Gastrocnemius medialis (tissue), 4 donors: ENCODE data around the gene ABCC10. TPM values are rescaled to one million over a fixed set of nuclear protein-coding genes. Genes with fewer than 3 reads are reported as not detected.
"Not testable (repeated sequence)": the region's sequence is repeated elsewhere in the genome, so short reads cannot be mapped to it uniquely, and the experiment has no call there.

Source experiments
- ATAC-seq, 2 donors: fragments of 150-250 bp; one replicate each; pipeline ENCODE4 v1.9.1; 2016
- DNase-seq, 2 donors: peaks; one replicate each; pipeline ENCODE4 v3.0.0-alpha.2; 2019
- H3K27ac ChIP-seq, 4 donors: fragments of 200-600 bp; sonication (generic); 1 replicate in 1 of 4; 2 replicates in 3 of 4; pipeline ENCODE4 v1.5.1; 2016 to 2018; ENCODE audit warnings: mild to moderate bottlenecking in 2 of 4, moderate library complexity in 1 of 4
- H3K27me3 ChIP-seq, 3 donors: fragments of 200-600 bp; sonication (generic) in 2 of 3; 1 replicate in 1 of 3; 2 replicates in 2 of 3; pipeline versions ENCODE4 v1.5.1 to v1.6.0; 2016 to 2019; ENCODE audit warnings: mild to moderate bottlenecking in 1 of 3, moderate library complexity in 1 of 3
- H3K36me3 ChIP-seq, 2 donors: fragments of 200-600 bp; sonication (generic) in 1 of 2; one replicate each; pipeline ENCODE4 v1.5.1; 2017 to 2018
- H3K4me1 ChIP-seq, 2 donors: fragments of 200-600 bp; sonication (generic) in 1 of 2; one replicate each; pipeline ENCODE4 v1.5.1; 2016 to 2017; ENCODE audit warnings: mild to moderate bottlenecking in 2 of 2
- H3K4me3 ChIP-seq, 4 donors: fragments of 200-600 bp; sonication (generic) in 3 of 4; 1 replicate in 1 of 4; 2 replicates in 3 of 4; pipeline ENCODE4 v1.5.1; 2016 to 2019; ENCODE audit warnings: mild to moderate bottlenecking in 2 of 4
- H3K9me3 ChIP-seq, 3 donors: fragments of 200-600 bp; sonication (generic) in 2 of 3; 1 replicate in 1 of 3; 2 replicates in 2 of 3; pipeline ENCODE4 v1.5.1; 2016 to 2019
- POLR2A ChIP-seq, 2 donors: fragments of 450-650 bp; IDR thresholded peaks; one replicate each; pipeline ENCODE4 v1.6.1; 2017; ENCODE audit warnings: antibody characterized with exemption in 2 of 2, mild to moderate bottlenecking in 2 of 2, moderate library complexity in 2 of 2
- in situ Hi-C, 4 donors: fragments of 200-750 bp; cut with MboI; loops; one replicate each; pipeline versions ENCODE4 v1.15.0 to v1.8.0; 2017; ENCODE audit warnings: low sequenced_read_pairs in 4 of 4
- intact Hi-C: fragments of 100-400 bp; cut with DNase I; formaldehyde crosslinking; loops from one replicate; pipeline ENCODE4 v1.15.1; 2023; ENCODE audit warnings: low total_unique reads
- total RNA-seq, 4 donors: library from RNA; depleted of rRNA; stranded (reverse); fragments of >200 nt; gene quantifications; one replicate each; pipeline versions ENCODE4 v1.1.0 to v1.2.3, GENCODE V29; 2016
- TF ChIP-seq, protein P1 (sequence below), 5 experiments: fragments of 450-650 bp in 3 of 5; fragments of 200-600 bp in 2 of 5; sonication (generic) in 2 of 5; IDR thresholded peaks in 4 of 5; conservative IDR thresholded peaks in 1 of 5; 1 replicate in 4 of 5; 2 replicates in 1 of 5; pipeline ENCODE4 v1.5.1; 2016 to 2019; ENCODE audit warnings: antibody characterized with exemption in 5 of 5, mild to moderate bottlenecking in 3 of 5, moderate library complexity in 3 of 5

Gene ABCC10
- total RNA-seq, 4 donors from 2014 or later, result 5.3 to 11.8 (median 8.6) TPM

DNA sequence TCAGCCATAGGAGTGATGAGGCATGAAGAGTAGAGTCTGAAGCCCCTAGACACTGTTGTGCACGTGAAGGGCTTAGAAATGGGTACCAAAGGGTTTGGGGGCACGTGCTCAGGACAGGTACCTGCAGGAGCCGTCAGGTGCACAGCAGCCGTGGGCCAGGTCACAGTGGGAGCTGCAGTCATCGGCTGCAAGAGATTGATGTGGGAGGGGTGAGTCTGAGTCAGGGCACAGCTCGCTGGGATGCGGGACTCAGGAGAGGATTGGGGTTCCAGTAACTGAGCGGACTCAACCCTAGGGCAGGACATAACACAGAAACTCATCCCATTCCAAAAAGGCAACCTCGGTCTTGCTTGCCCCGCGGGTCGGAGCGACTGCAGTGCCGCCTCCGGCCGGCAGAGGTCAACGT, 27.0 kb downstream of the ABCC10 start:
- Histone ChIP-seq H3K36me3 (peaks cover 0 to 26% of the 10 kb centered on the region in 2 donors), H3K4me3 (peak overlapping the region; percentile 48 to 61 (median 53)), H3K27me3 (peaks cover 25 to 43% (median 34%) of the 10 kb centered on the region in 3 donors), H3K4me1 (peaks cover 3 to 7% of the 10 kb centered on the region in 2 donors), H3K9me3 (no peaks in the 10 kb centered on the region), H3K27ac (no peak overlapping the region)
- DNase-seq, result no peak
- intact Hi-C loops, result loop anchor here (1.0 kb wide), 2 partner anchors 42 to 52 kb away; no protein-coding TSS in a partner anchor
- in situ Hi-C loops, result loop anchor here in 2 of 4 donors (10.0 kb wide), 1 partner anchor 51 kb away; no protein-coding TSS in a partner anchor
- TF ChIP-seq POLR2A (IDR thresholded peaks at IDR 0.05), result no peak
- TF ChIP-seq, protein P1, sequence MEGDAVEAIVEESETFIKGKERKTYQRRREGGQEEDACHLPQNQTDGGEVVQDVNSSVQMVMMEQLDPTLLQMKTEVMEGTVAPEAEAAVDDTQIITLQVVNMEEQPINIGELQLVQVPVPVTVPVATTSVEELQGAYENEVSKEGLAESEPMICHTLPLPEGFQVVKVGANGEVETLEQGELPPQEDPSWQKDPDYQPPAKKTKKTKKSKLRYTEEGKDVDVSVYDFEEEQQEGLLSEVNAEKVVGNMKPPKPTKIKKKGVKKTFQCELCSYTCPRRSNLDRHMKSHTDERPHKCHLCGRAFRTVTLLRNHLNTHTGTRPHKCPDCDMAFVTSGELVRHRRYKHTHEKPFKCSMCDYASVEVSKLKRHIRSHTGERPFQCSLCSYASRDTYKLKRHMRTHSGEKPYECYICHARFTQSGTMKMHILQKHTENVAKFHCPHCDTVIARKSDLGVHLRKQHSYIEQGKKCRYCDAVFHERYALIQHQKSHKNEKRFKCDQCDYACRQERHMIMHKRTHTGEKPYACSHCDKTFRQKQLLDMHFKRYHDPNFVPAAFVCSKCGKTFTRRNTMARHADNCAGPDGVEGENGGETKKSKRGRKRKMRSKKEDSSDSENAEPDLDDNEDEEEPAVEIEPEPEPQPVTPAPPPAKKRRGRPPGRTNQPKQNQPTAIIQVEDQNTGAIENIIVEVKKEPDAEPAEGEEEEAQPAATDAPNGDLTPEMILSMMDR (IDR thresholded peaks at IDR 0.05 in 4 of 5, conservative IDR thresholded peaks at IDR 0.05 in 1 of 5), result peak; percentile 90 to 99 (median 97)
- ATAC-seq, result peak; percentile 5 to 6

GRCh38 chr6:43454696-43455530, 27.6 kb downstream of the ABCC10 start:
- H3K4me3 ChIP-seq, result peak overlapping the region; percentile 48 to 61 (median 53)
- H3K36me3 ChIP-seq, result peaks cover 0 to 19% of the 10 kb centered on the region in 2 donors
- no peak overlapping the region for H3K27ac ChIP-seq
- no peak for TF ChIP-seq POLR2A (IDR thresholded peaks at IDR 0.05)
- TF ChIP-seq, protein P1 (IDR thresholded peaks at IDR 0.05 in 4 of 5, conservative IDR thresholded peaks at IDR 0.05 in 1 of 5), result peak in 2 of 5 experiments; percentile 7 to 14
- H3K27me3 ChIP-seq, result peaks cover 25 to 49% (median 34%) of the 10 kb centered on the region in 3 donors
- H3K4me1 ChIP-seq, result peaks cover 3 to 7% of the 10 kb centered on the region in 2 donors
- ATAC-seq (peak; percentile 84 to 89), DNase-seq (peak; percentile 63 to 75)
- no peaks in the 10 kb centered on the region for H3K9me3 ChIP-seq
- in situ Hi-C loops (loop anchor here in 2 of 4 donors (10.0 kb wide), 1 partner anchor 50 kb away; no protein-coding TSS in a partner anchor), intact Hi-C loops (loop anchor here (1.0 kb wide), 2 partner anchors 41 to 51 kb away; no protein-coding TSS in a partner anchor)

- no peak for TF ChIP-seq POLR2A (IDR thresholded peaks at IDR 0.05)
- TF ChIP-seq, protein P1 (IDR thresholded peaks at IDR 0.05 in 4 of 5, conservative IDR thresholded peaks at IDR 0.05 in 1 of 5), result no peak
- in situ Hi-C loops (loop anchor here in 2 of 4 donors (10.0 kb wide), 1 partner anchor 49 kb away; no protein-coding TSS in a partner anchor), intact Hi-C loops (no loop called here)
- H3K4me1 ChIP-seq, result peaks cover 3 to 7% of the 10 kb centered on the region in 2 donors
- peaks cover 0 to 12% of the 10 kb centered on the region in 2 donors for H3K36me3 ChIP-seq
- no peaks in the 10 kb centered on the region for H3K9me3 ChIP-seq
- H3K4me3 ChIP-seq, result peak within 1 kb of the TSS; percentile 48 to 61 (median 53)
- no peak for DNase-seq
- H3K27ac ChIP-seq, result no peak within 1 kb of the TSS
- H3K27me3 ChIP-seq, result peaks cover 25 to 55% (median 34%) of the 10 kb centered on the region in 3 donors
- ATAC-seq, result no peak
These were observed 28.4 kb downstream of the ABCC10 start, which contains the start of gene DLK2 for GRCh38 chr6:43455531-43456428. TSS of gene DLK2 (minus strand) at chr6:43455548. CDS start at chr6:43454825, 723 bp downstream.

- TF ChIP-seq, protein P1 (IDR thresholded peaks at IDR 0.05 in 4 of 5, conservative IDR thresholded peaks at IDR 0.05 in 1 of 5), result no peak
- TF ChIP-seq POLR2A (IDR thresholded peaks at IDR 0.05), result no peak
- H3K36me3 ChIP-seq, result no peaks in the 10 kb centered on the region
- peaks cover 27 to 55% (median 34%) of the 10 kb centered on the region in 3 donors for H3K27me3 ChIP-seq
- DNase-seq, result no peak
- in situ Hi-C loops, result loop anchor here in 2 of 4 donors (10.0 kb wide), 1 partner anchor 47 kb away; no protein-coding TSS in a partner anchor
- no peak for ATAC-seq
- H3K9me3 ChIP-seq, result no peaks in the 10 kb centered on the region
- H3K4me3 ChIP-seq, result no peak overlapping the region
- peaks cover 3 to 7% of the 10 kb centered on the region in 2 donors for H3K4me1 ChIP-seq
- no peak overlapping the region for H3K27ac ChIP-seq
- intact Hi-C loops, result no loop called here
These were observed 30.3 kb downstream of the ABCC10 start for GRCh38 chr6:43457643-43458042.

GRCh38 chr6:43458154-43458553, 30.8 kb downstream of the ABCC10 start:
- peaks cover 28 to 55% (median 34%) of the 10 kb centered on the region in 3 donors for H3K27me3 ChIP-seq
- in situ Hi-C loops, result loop anchor here in 2 of 4 donors (10.0 kb wide), 1 partner anchor 47 kb away; no protein-coding TSS in a partner anchor
- intact Hi-C loops, result not testable (repeated sequence)

More at GRCh38 chr6:43458154-43458553, 30.8 kb downstream of the ABCC10 start:
- not testable (repeated sequence) for H3K9me3 ChIP-seq, H3K27ac ChIP-seq, ATAC-seq, H3K4me1 ChIP-seq, H3K36me3 ChIP-seq, DNase-seq, H3K4me3 ChIP-seq
